ENCODE data around the gene THRB.

GRCh38 chr3:24370352-24371090 lies 124.1 kb downstream of the THRB start:
- TF ChIP-seq CTCF (IDR thresholded peaks at IDR 0.05) (no peak), EP300 (IDR thresholded peaks at IDR 0.05) (no peak), POLR2A (IDR thresholded peaks at IDR 0.05) (no peak)
